NB4 (cell line): Measurements from ENCODE around the gene BLACAT1.

ENCODE experiments used
- DNase-seq: peaks from one replicate; pipeline ENCODE4 v3.0.0; 2010; ENCODE audit warnings: low read depth
- H3K4me3 ChIP-seq: one replicate; pipeline ENCODE4 v1.5.1; 2011; ENCODE audit warnings: mild to moderate bottlenecking, low read depth, low read length, moderate library complexity
- MAX ChIP-seq: IDR thresholded peaks from 2 replicates; pipeline ENCODE4 v1.6.1; 2011; ENCODE audit warnings: low read depth, low read length
- MYC ChIP-seq: IDR thresholded peaks from 2 replicates; pipeline ENCODE4 v1.6.1; 2011; ENCODE audit warnings: low read depth, low read length
- POLR2A ChIP-seq: IDR thresholded peaks from 2 replicates; pipeline ENCODE4 v1.6.1; 2011; ENCODE audit warnings: mild to moderate bottlenecking; ENCODE audit not compliant: insufficient read length; ENCODE audit errors: extremely low read depth
- TF ChIP-seq, protein P1 (sequence below): IDR thresholded peaks from one replicate; pipeline ENCODE4 v1.5.1; 2012; ENCODE audit warnings: low read depth, low read length

Gene BLACAT1

GRCh38 chr1:205473475-205473874, 17.6 kb upstream of the BLACAT1 start:
- no peak for TF ChIP-seq MYC
- no peak for TF ChIP-seq POLR2A
- DNase-seq, result no peak
- H3K4me3 ChIP-seq, result no peak overlapping the region

DNA sequence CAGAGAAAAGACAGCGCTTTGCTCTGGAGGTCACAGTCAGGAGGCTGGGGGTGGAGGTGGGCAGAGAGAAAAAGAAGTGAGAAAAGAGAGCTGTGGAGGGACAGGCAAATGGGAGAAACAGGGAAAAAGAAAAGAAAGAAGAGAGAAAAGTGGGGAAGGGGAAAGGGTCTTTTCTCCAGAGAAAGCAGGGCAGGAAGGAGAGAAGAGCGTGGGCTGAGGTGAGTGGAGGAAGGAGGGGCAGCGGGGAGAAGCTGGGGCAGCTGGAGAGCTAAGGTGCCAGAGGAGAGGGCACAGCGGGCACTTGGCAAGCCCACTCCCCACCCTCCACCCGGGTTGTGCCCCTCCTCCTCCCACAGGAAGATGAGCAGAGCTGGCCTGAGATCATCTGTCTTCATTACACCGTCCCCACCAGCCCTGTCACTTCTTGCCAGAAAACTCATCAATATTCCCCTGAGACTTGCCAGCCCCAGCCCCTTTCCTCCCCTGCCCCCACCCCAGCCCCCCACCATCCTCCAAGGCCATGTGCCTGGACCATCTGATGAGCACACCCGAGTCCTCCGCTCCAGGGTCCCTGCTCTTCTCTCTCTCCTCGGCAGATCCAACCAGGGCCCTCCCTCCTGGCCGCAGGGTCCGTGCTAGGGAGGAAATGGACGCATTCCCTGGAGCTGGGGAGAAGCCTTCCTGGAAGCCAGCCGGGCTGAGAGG, 17.0 kb upstream of the BLACAT1 start:
- no peak for TF ChIP-seq MYC
- TF ChIP-seq MAX, result no peak
- TF ChIP-seq, protein P1, sequence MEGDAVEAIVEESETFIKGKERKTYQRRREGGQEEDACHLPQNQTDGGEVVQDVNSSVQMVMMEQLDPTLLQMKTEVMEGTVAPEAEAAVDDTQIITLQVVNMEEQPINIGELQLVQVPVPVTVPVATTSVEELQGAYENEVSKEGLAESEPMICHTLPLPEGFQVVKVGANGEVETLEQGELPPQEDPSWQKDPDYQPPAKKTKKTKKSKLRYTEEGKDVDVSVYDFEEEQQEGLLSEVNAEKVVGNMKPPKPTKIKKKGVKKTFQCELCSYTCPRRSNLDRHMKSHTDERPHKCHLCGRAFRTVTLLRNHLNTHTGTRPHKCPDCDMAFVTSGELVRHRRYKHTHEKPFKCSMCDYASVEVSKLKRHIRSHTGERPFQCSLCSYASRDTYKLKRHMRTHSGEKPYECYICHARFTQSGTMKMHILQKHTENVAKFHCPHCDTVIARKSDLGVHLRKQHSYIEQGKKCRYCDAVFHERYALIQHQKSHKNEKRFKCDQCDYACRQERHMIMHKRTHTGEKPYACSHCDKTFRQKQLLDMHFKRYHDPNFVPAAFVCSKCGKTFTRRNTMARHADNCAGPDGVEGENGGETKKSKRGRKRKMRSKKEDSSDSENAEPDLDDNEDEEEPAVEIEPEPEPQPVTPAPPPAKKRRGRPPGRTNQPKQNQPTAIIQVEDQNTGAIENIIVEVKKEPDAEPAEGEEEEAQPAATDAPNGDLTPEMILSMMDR, result no peak
- no peak for TF ChIP-seq POLR2A
- no peak overlapping the region for H3K4me3 ChIP-seq
- no peak for DNase-seq

GRCh38 chr1:205470131-205470530, 14.3 kb upstream of the BLACAT1 start:
- no peak for DNase-seq
- no peak overlapping the region for H3K4me3 ChIP-seq
- TF ChIP-seq POLR2A, result no peak
- TF ChIP-seq MAX, result no peak
- no peak for TF ChIP-seq MYC
- TF ChIP-seq, protein P1, result no peak

DNA sequence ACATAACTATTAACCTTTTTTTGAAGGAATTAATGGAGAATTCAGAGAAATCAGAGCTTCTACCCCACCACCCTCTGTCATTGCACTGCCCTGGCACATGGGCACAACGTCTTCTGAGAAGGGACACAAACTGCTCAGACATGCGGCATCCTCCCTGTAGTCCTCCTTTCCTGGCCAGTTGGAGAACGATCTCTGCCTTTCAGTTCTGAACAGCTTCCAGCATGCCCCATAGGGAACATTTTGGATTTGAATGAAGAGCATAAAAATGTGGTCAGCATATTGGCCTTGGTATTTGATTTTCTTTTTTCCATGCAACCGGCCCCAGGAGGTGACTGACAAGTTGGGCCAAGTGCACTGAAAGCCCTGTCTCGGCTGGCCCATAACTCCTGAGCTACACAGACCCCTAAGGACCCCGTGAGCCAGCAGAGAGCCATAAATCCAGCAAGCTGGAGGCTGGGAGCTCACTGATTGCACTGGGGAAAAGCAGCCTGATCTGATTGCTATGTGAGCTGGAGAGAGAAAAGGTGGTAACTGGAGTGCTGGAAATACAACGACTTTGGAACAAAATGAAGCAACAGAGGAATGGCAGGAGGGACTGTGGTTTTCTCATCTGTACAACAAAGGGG, 10.9 kb upstream of the BLACAT1 start:
- H3K4me3 ChIP-seq, result no peak overlapping the region
- no peak for TF ChIP-seq POLR2A
- TF ChIP-seq MYC, result no peak
- TF ChIP-seq, protein P1, result no peak
- TF ChIP-seq MAX, result no peak
- no peak for DNase-seq

DNA sequence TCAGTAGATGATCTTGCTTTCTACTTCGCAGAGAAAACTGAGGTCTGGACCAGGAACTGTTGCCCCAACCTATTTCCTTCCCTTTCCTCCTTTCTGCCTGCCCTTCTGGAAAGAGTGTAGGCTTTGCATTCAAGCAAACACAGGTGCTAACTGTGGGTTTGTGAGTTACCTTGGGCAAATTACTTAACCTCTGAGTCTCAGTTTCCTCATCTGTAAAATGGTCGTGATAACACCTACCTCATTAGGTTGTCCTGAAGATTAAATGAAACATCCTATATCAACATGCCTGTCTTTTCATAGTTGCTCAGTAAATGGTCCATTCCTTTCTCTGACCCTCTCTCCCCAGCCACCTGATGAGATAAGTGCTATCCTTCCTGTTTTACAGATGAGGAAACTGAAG, 9.5 kb upstream of the BLACAT1 start:
- no peak overlapping the region for H3K4me3 ChIP-seq
- no peak for TF ChIP-seq POLR2A
- TF ChIP-seq MYC, result no peak
- TF ChIP-seq MAX, result no peak
- TF ChIP-seq, protein P1, result no peak
- no peak for DNase-seq

- no peak overlapping the region for H3K4me3 ChIP-seq
- TF ChIP-seq MYC, result no peak
- TF ChIP-seq POLR2A, result no peak
- TF ChIP-seq MAX, result no peak
- TF ChIP-seq, protein P1, result no peak
- DNase-seq, result peak; percentile 58
Observed at GRCh38 chr1:205458777-205459566, 3.1 kb upstream of the BLACAT1 start.
